CD4-positive, alpha-beta memory T cell (primary cell): ENCODE measurements around the gene ERP29. TPM values are rescaled to one million over a fixed set of nuclear protein-coding genes. Genes with fewer than 3 reads are reported as not detected.
A peak's percentile ranks its signal among the peaks of the same experiment; 100 is the strongest.

Experiments used
- CTCF ChIA-PET: fragments of 350-600 bp; sonication (Branson Sonifier 250); formaldehyde crosslinking; loops from one replicate; lab custom pipeline; 2021; ENCODE audit warnings: inconsistent platforms; ENCODE audit not compliant: partially characterized antibody; lab: Charles Lee
- POLR2A ChIA-PET: fragments of 350-600 bp; sonication (Branson Sonifier 250); formaldehyde crosslinking; loops from one replicate; lab custom pipeline; 2021; ENCODE audit not compliant: partially characterized antibody; lab: Charles Lee
- DNase-seq, 5 donors: peaks; one replicate each; pipeline versions ENCODE4 v3.0.0 to v3.0.0-alpha.2; 2020 to 2022; ENCODE audit warnings: mixed read lengths in 1 of 5
- H3K27ac ChIP-seq: one replicate; pipeline ENCODE4 v1.7.0; 2013; ENCODE audit warnings: low read depth, low read length
- H3K27me3 ChIP-seq: 2 replicates; pipeline ENCODE4 v1.7.0; 2013; ENCODE audit warnings: mild to moderate bottlenecking, low read length, moderate library complexity; ENCODE audit not compliant: insufficient read depth
- H3K36me3 ChIP-seq: 2 replicates; pipeline ENCODE4 v1.7.0; 2013; ENCODE audit warnings: mild to moderate bottlenecking, low read length, moderate library complexity; ENCODE audit not compliant: insufficient read depth
- H3K4me1 ChIP-seq: 2 replicates; pipeline ENCODE4 v1.7.0; 2013; ENCODE audit warnings: mild to moderate bottlenecking, low read length, moderate library complexity; ENCODE audit not compliant: insufficient read depth
- H3K4me3 ChIP-seq, 2 donors: one replicate each; pipeline ENCODE4 v1.7.0; 2013; ENCODE audit warnings: low read length in 2 of 2, mild to moderate bottlenecking in 1 of 2
- H3K9me3 ChIP-seq, 2 donors: one replicate each; pipeline ENCODE4 v1.7.0; 2013; ENCODE audit warnings: low read length in 2 of 2, control low read depth in 1 of 2; ENCODE audit not compliant: control insufficient read depth in 1 of 2
- H3K27ac Mint-ChIP-seq, 7 donors: one replicate each; pipeline ENCODE4 v1.8.0; 2020 to 2021; ENCODE audit warnings: mixed read lengths in 7 of 7, mild to moderate bottlenecking in 6 of 7, inconsistent platforms in 3 of 7, moderate library complexity in 3 of 7
- H3K27me3 Mint-ChIP-seq, 2 donors: one replicate each; pipeline ENCODE4 v1.8.0; 2020 to 2021; ENCODE audit warnings: mixed read lengths in 2 of 2
- H3K36me3 Mint-ChIP-seq, 2 donors: one replicate each; pipeline ENCODE4 v1.8.0; 2020 to 2021; ENCODE audit warnings: mixed read lengths in 2 of 2, inconsistent platforms in 1 of 2, mild to moderate bottlenecking in 1 of 2
- H3K4me1 Mint-ChIP-seq, 4 donors: one replicate each; pipeline ENCODE4 v1.8.0; 2020 to 2021; ENCODE audit warnings: mixed read lengths in 4 of 4, mild to moderate bottlenecking in 1 of 4
- H3K4me3 Mint-ChIP-seq, 8 donors: one replicate each; pipeline ENCODE4 v1.8.0; 2020 to 2021; ENCODE audit warnings: mixed read lengths in 8 of 8, mild to moderate bottlenecking in 7 of 8, moderate library complexity in 6 of 8, inconsistent platforms in 3 of 8
- H3K9me3 Mint-ChIP-seq, 8 donors: one replicate each; pipeline ENCODE4 v1.8.0; 2020 to 2021; ENCODE audit warnings: mixed read lengths in 8 of 8, mild to moderate bottlenecking in 5 of 8, inconsistent platforms in 3 of 8, moderate library complexity in 1 of 8
- intact Hi-C: fragments of 100-400 bp; cut with micrococcal nuclease; formaldehyde crosslinking; loops from one replicate; pipeline ENCODE4 v1.15.1; 2023
- polyA plus RNA-seq, 2 donors: library from polyadenylated mRNA; unstranded; fragments of 300-500 nt; fragmentation: Illumina TruSeq; gene quantifications; one replicate each; pipeline ENCODE4 v1.2.3, GENCODE V29; 2021
- total RNA-seq, 2 experiments: library from RNA; stranded (reverse); gene quantifications; one replicate each; pipeline ENCODE4 v1.2.3, GENCODE V29; 2021

ERP29 gene
- total and polyA plus RNA-seq, 4 experiments from 2014 or later = 183 to 250 (median 200) TPM

DNA sequence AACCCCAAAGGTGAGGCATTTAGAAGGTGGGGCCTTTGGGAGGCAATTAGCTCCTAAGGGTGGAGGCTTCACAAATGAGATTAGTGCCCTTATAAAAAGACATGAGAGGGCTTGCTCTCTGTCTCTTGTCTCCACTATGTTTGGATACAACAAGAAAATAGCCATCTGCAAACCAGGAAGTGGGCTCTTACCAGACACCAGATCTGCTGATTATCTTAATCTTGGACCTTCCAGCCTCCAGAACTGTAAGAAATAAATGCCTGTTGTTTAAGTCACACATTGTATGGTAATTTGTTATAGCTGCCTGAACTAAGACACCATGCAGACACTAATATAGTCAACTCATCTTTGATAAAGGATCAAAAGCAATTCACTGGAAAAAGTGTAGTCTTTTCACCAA, 34.7 kb upstream of the ERP29 start:
- Mint-ChIP-seq H3K27ac (peak overlapping the region in 2 of 7 donors; percentile 13 to 42), H3K27me3 (no peaks in the 10 kb centered on the region), H3K9me3 (no peaks in the 10 kb centered on the region), H3K4me3 (peak overlapping the region in 1 of 8 donors; percentile 26), H3K36me3 (peaks cover 27 to 33% of the 10 kb centered on the region in 2 donors), H3K4me1 (peaks cover 21 to 49% (median 44%) of the 10 kb centered on the region in 4 donors)
- intact Hi-C loops = no loop called here
- Histone ChIP-seq H3K9me3 (no peaks in the 10 kb centered on the region), H3K27me3 (no peaks in the 10 kb centered on the region), H3K4me1 (peaks cover 11% of the 10 kb centered on the region), H3K27ac (no peak overlapping the region), H3K36me3 (peaks cover 3% of the 10 kb centered on the region), H3K4me3 (no peak overlapping the region)
- CTCF ChIA-PET = no interaction called here
- POLR2A ChIA-PET = interaction anchor here (4.6 kb wide), 1 partner anchor 35 kb away, joined by 27 read pairs; the partner anchor contains the start of genes ERP29 and TMEM116
- no peak for DNase-seq

DNA sequence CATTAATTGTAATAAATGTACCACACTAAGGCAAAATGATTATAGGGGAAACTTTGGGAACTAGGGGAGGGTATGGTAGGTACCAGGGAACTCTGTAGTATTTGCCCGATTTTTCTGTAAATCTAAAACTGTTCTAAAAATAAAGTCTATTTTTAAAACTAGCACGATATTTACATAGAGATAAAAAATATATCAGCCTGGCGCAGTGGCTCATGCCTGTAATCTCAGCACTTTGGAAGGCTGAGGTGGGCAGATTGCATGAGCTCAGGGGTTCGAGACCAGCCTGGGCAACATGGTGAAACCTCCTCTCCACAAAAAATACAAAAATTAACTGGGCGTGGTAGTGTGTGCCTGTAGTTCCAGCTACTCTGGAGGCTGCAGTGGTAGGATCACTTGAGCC, 32.6 kb upstream of the ERP29 start:
- H3K4me3 Mint-ChIP-seq = no peak overlapping the region
- POLR2A ChIA-PET = interaction anchor here (1.0 kb wide), 1 partner anchor 13 kb away, joined by 3 read pairs; no protein-coding TSS in a partner anchor
- H3K27me3 Mint-ChIP-seq = no peaks in the 10 kb centered on the region
- Histone ChIP-seq H3K9me3 (no peaks in the 10 kb centered on the region), H3K4me3 (no peak overlapping the region), H3K27me3 (no peaks in the 10 kb centered on the region), H3K4me1 (peaks cover 11% of the 10 kb centered on the region), H3K36me3 (peaks cover 3% of the 10 kb centered on the region), H3K27ac (no peak overlapping the region)
- no peak overlapping the region for H3K27ac Mint-ChIP-seq
- intact Hi-C loops = no loop called here
- peaks cover 24 to 55% (median 45%) of the 10 kb centered on the region in 4 donors for H3K4me1 Mint-ChIP-seq
- CTCF ChIA-PET = interaction anchor here (0.8 to 1.1 kb wide), 2 partner anchors 11 to 33 kb away, joined by 3 to 4 read pairs; partner anchors contain the start of gene ERP29
- H3K9me3 Mint-ChIP-seq = no peaks in the 10 kb centered on the region
- no peak for DNase-seq
- H3K36me3 Mint-ChIP-seq = peaks cover 24 to 37% of the 10 kb centered on the region in 2 donors

DNA sequence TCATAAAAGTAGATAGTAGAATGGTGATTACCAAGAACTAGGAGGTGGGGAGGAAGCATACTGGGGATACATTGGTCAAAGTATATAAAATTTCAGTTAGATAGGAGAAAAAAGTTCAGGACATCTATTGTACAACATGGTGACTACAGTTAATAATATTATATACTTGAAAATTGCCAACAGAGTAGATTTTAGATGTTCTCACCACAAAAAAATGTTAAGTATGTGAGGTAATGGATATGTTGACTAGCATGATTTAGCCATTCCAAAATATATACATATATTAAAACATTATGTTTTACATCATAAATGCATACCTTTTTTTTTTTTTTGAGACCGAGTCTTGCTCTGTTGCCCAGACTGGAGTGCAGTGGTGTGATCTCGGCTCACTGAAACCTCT, 31.2 kb upstream of the ERP29 start:
- Mint-ChIP-seq H3K9me3 (no peaks in the 10 kb centered on the region), H3K36me3 (peaks cover 19 to 37% of the 10 kb centered on the region in 2 donors), H3K27ac (peak overlapping the region in 1 of 7 donors; percentile 12), H3K4me1 (peaks cover 19 to 51% (median 37%) of the 10 kb centered on the region in 4 donors), H3K27me3 (no peaks in the 10 kb centered on the region), H3K4me3 (peak overlapping the region in 1 of 8 donors; percentile 9)
- peaks cover 1% of the 10 kb centered on the region for H3K4me1 ChIP-seq
- intact Hi-C loops = no loop called here
- ChIA-PET POLR2A (interaction anchor here (1.6 to 2.6 kb wide), 2 partner anchors 12 to 31 kb away, joined by 4 to 16 read pairs; partner anchors contain the start of genes ERP29 and TMEM116), CTCF (no interaction called here)
- no peak overlapping the region for H3K27ac ChIP-seq
- H3K27me3 ChIP-seq = no peaks in the 10 kb centered on the region
- DNase-seq = no peak
- H3K9me3 ChIP-seq = no peaks in the 10 kb centered on the region
- peaks cover 3% of the 10 kb centered on the region for H3K36me3 ChIP-seq
- no peak overlapping the region for H3K4me3 ChIP-seq

DNA sequence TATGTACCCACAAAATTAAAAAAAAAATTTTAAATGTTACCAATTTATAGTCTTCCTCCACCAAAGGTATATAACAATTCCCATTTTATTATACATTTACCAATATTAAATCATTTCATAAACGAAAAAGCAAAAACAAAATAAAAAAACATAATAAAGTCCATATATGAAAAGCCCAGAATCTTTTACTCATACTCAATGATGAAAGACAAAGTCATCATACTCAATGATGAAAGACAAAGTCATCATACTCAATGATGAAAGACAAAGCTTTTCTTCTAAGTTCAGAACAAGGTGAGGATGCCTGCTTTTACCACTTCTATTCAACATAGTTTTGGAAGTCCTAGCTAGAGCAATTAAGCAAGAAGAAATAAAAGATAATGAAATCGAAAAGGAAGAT, 28.4 kb upstream of the ERP29 start:
- H3K27ac Mint-ChIP-seq = peak overlapping the region in 2 of 7 donors; percentile 17 to 37
- Histone ChIP-seq H3K4me1 (peaks cover 9% of the 10 kb centered on the region), H3K36me3 (no peaks in the 10 kb centered on the region), H3K27ac (no peak overlapping the region), H3K4me3 (no peak overlapping the region), H3K27me3 (no peaks in the 10 kb centered on the region), H3K9me3 (no peaks in the 10 kb centered on the region)
- CTCF ChIA-PET = interaction anchor here (0.6 kb wide), 1 partner anchor 125 kb away, joined by 3 read pairs; no protein-coding TSS in a partner anchor
- peaks cover 15 to 43% of the 10 kb centered on the region in 2 donors for H3K36me3 Mint-ChIP-seq
- DNase-seq = no peak
- H3K4me3 Mint-ChIP-seq = no peak overlapping the region
- POLR2A ChIA-PET = interaction anchor here (1.4 to 2.6 kb wide), 2 partner anchors 9 to 28 kb away, joined by 4 to 16 read pairs; partner anchors contain the start of genes ERP29 and TMEM116
- no peaks in the 10 kb centered on the region for H3K9me3 Mint-ChIP-seq
- intact Hi-C loops = no loop called here
- H3K4me1 Mint-ChIP-seq = peaks cover 21 to 51% (median 32%) of the 10 kb centered on the region in 4 donors
- no peaks in the 10 kb centered on the region for H3K27me3 Mint-ChIP-seq

DNA sequence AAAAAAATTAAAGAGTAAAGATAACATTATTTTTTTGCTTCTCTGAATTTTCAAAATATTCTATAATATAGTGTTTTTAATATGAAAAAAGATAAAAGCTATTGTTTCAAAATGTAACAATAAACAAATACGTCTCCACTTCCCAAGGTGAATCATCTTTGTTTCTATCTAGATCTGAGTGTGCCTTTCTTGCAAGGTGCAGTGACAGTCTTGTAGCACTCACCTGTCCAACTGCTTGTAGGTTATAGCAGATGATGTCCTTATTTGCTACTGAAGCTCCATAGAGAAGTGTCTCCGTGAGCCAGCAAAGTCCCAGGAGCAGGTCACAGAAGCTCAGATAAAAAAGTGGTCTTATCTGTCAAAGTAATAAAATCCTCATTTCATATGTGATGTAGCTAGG, 21.7 kb upstream of the ERP29 start:
- H3K36me3 Mint-ChIP-seq = peaks cover 19 to 27% of the 10 kb centered on the region in 2 donors
- H3K4me1 Mint-ChIP-seq = peaks cover 41 to 76% (median 60%) of the 10 kb centered on the region in 4 donors
- Histone ChIP-seq H3K36me3 (peaks cover 5% of the 10 kb centered on the region), H3K4me1 (peaks cover 63% of the 10 kb centered on the region), H3K9me3 (no peaks in the 10 kb centered on the region), H3K27me3 (no peaks in the 10 kb centered on the region), H3K27ac (no peak overlapping the region), H3K4me3 (no peak overlapping the region)
- CTCF ChIA-PET = interaction anchor here (0.8 to 3.5 kb wide), 5 partner anchors 11 to 47 kb away, joined by 3 to 20 read pairs (median 4); partner anchors contain the start of genes ERP29 and TMEM116
- H3K9me3 Mint-ChIP-seq = no peaks in the 10 kb centered on the region
- H3K4me3 Mint-ChIP-seq = peak overlapping the region in 7 of 8 donors; percentile 18 to 84 (median 49)
- peak overlapping the region; percentile 80 to 96 (median 91) for H3K27ac Mint-ChIP-seq
- intact Hi-C loops = no loop called here
- DNase-seq = no peak
- H3K27me3 Mint-ChIP-seq = no peaks in the 10 kb centered on the region
- POLR2A ChIA-PET = interaction anchor here (0.9 to 9.3 kb wide), 4 partner anchors 11 to 41 kb away, joined by 4 to 344 read pairs (median 32); partner anchors contain the start of genes ERP29 and TMEM116

DNA sequence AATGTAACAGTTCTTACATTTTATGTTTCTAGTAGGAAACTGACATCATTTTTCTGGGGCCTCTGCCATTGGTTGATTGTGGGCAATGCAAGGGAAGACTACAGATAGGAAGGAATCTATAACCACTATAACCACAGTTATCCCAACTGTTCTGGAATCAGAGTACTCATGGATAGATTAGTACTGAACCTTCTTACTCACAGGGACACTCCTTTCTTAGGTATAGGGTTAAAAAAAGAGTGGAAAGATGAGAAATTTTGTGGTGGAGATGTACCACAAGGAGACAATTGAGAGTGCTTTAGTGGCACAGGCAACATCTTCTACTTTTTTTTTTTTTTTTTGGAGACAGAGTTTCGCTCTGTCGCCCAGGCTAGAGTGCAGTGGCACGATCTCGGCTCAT, 21.3 kb upstream of the ERP29 start:
- peak overlapping the region; percentile 52 for H3K27ac ChIP-seq
- CTCF ChIA-PET = interaction anchor here (0.8 to 3.5 kb wide), 5 partner anchors 10 to 47 kb away, joined by 3 to 20 read pairs (median 4); partner anchors contain the start of genes ERP29 and TMEM116
- H3K27me3 Mint-ChIP-seq = no peaks in the 10 kb centered on the region

DNA sequence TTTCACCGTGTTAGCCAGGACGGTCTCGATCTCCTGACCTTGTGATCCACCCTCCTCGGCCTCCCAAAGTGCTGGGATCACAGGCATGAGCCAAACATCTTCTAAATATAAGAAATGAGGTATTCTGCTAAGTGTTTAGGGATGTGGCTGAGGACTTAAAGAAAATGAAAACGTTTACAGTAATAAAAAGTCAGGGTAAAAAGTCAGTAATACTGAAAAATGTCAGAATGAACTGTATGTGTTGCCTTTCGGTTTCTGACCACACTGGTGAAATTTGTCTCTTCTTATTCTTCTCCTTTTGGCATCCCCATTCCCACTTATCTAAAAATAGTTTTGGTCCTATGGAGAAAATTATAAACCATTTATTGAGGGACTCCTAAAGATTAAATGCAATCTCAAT, 20.8 kb upstream of the ERP29 start:
- Histone ChIP-seq H3K4me1 (peaks cover 73% of the 10 kb centered on the region), H3K36me3 (peaks cover 5% of the 10 kb centered on the region), H3K4me3 (no peak overlapping the region), H3K9me3 (no peaks in the 10 kb centered on the region), H3K27me3 (no peaks in the 10 kb centered on the region), H3K27ac (peak overlapping the region; percentile 52)
- DNase-seq = no peak
- Mint-ChIP-seq H3K4me1 (peaks cover 47 to 84% (median 66%) of the 10 kb centered on the region in 4 donors), H3K27me3 (no peaks in the 10 kb centered on the region), H3K27ac (peak overlapping the region; percentile 46 to 96 (median 86)), H3K4me3 (peak overlapping the region in 7 of 8 donors; percentile 74 to 96 (median 92)), H3K9me3 (no peaks in the 10 kb centered on the region), H3K36me3 (peaks cover 19 to 27% of the 10 kb centered on the region in 2 donors)
- ChIA-PET POLR2A (interaction anchor here (1.4 to 9.3 kb wide), 6 partner anchors 9 to 138 kb away, joined by 5 to 344 read pairs (median 12); partner anchors contain the start of genes ERP29 and TMEM116), CTCF (interaction anchor here (1.8 to 4.0 kb wide), 3 partner anchors 10 to 49 kb away, joined by 5 to 49 read pairs (median 20); partner anchors contain the start of genes ERP29 and TMEM116)
- intact Hi-C loops = no loop called here

More for the DNA sequence above, 21.3 kb upstream of the ERP29 start:
- H3K9me3 Mint-ChIP-seq = no peaks in the 10 kb centered on the region
- Histone ChIP-seq H3K4me1 (peaks cover 67% of the 10 kb centered on the region), H3K9me3 (no peaks in the 10 kb centered on the region), H3K27me3 (no peaks in the 10 kb centered on the region), H3K4me3 (no peak overlapping the region), H3K36me3 (peaks cover 5% of the 10 kb centered on the region)
- peak overlapping the region; percentile 22 to 96 (median 62) for H3K4me3 Mint-ChIP-seq
- POLR2A ChIA-PET = interaction anchor here (0.9 to 9.3 kb wide), 4 partner anchors 11 to 41 kb away, joined by 4 to 344 read pairs (median 32); partner anchors contain the start of genes ERP29 and TMEM116
- intact Hi-C loops = no loop called here
- DNase-seq = no peak
- H3K36me3 Mint-ChIP-seq = peaks cover 19 to 27% of the 10 kb centered on the region in 2 donors
- H3K27ac Mint-ChIP-seq = peak overlapping the region; percentile 80 to 96 (median 91)
- peaks cover 44 to 80% (median 63%) of the 10 kb centered on the region in 4 donors for H3K4me1 Mint-ChIP-seq
